H1 (cell line): Measurements from ENCODE around the gene TRIP13. TPM values are rescaled to one million over a fixed set of nuclear protein-coding genes. Genes with fewer than 3 reads are reported as not detected.

Experiments used
- CTCF ChIA-PET: fragments of 300-600 bp; sonication (Branson Sonifier 250); formaldehyde crosslinking; loops from one replicate; lab custom pipeline; 2021; ENCODE audit not compliant: partially characterized antibody; lab: Charles Lee
- POLR2A ChIA-PET: fragments of 300-600 bp; sonication (Branson Sonifier 250); formaldehyde crosslinking; loops from one replicate; lab custom pipeline; 2021; ENCODE audit warnings: inconsistent platforms; ENCODE audit not compliant: partially characterized antibody; lab: Charles Lee
- DNase-seq, 2 experiments: peaks; one replicate each; pipeline versions ENCODE4 v3.0.0 to v3.0.0-alpha.2; 2010 to 2022; ENCODE audit warnings: low spot score in 2 of 2, low read depth in 1 of 2, mixed read lengths in 1 of 2
- FAIRE-seq: peaks from 2 replicates; lab custom pipeline; 2011; peaks lifted over from hg19 to GRCh38; lab: Jason Lieb, UNC
- H2AFZ ChIP-seq: 2 replicates; pipeline ENCODE4 v1.8.1; 2012; ENCODE audit warnings: low read length, inconsistent platforms
- H2AK5ac ChIP-seq: 2 replicates; pipeline ENCODE4 v1.6.1; 2013; ENCODE audit warnings: low read depth, low read length
- H2BK120ac ChIP-seq: replicated peaks from 2 replicates; pipeline ENCODE3; 2013; ENCODE audit warnings: low read depth, low read length, inconsistent platforms
- H2BK12ac ChIP-seq: 2 replicates; pipeline ENCODE4 v1.6.1; 2013; ENCODE audit warnings: low read depth, low read length
- H2BK15ac ChIP-seq: 2 replicates; pipeline ENCODE4 v1.6.1; 2013; ENCODE audit warnings: low read length
- H2BK20ac ChIP-seq: 2 replicates; pipeline ENCODE4 v1.6.1; 2013; ENCODE audit warnings: low read length
- H2BK5ac ChIP-seq: 2 replicates; pipeline ENCODE4 v1.6.1; 2013; ENCODE audit warnings: low read depth, low read length
- H3K14ac ChIP-seq: 2 replicates; pipeline ENCODE4 v1.6.1; 2013; ENCODE audit warnings: inconsistent platforms; ENCODE audit not compliant: insufficient read length
- H3K18ac ChIP-seq: 2 replicates; pipeline ENCODE4 v1.6.1; 2013; ENCODE audit warnings: low read length; ENCODE audit errors: extremely low read depth
- H3K23ac ChIP-seq: 2 replicates; pipeline ENCODE4 v1.6.1; 2013; ENCODE audit warnings: inconsistent platforms; ENCODE audit not compliant: insufficient read length
- H3K23me2 ChIP-seq: 2 replicates; pipeline ENCODE4 v1.6.1; 2013; ENCODE audit warnings: low read depth, low read length
- H3K27ac ChIP-seq: 2 replicates; pipeline ENCODE4 v1.6.1; 2011; ENCODE audit warnings: low read depth, low read length, inconsistent platforms
- H3K27me3 ChIP-seq, 4 experiments: replicated peaks in 1 of 4; 1 replicate in 1 of 4; 2 replicates in 3 of 4; pipeline versions ENCODE4 v1.6.1 to v1.8.1; 2011 to 2013; ENCODE audit warnings: low read length in 3 of 4, mild to moderate bottlenecking in 3 of 4, inconsistent platforms in 2 of 4, mixed read lengths in 2 of 4, moderate library complexity in 1 of 4; ENCODE audit not compliant: control insufficient read depth in 3 of 4, insufficient read depth in 3 of 4; ENCODE audit errors: extremely low read depth in 1 of 4
- H3K36me3 ChIP-seq, 4 experiments: 2 replicates each; pipeline versions ENCODE4 v1.6.1 to v1.8.1; 2011 to 2013; ENCODE audit warnings: mild to moderate bottlenecking in 4 of 4, low read length in 3 of 4, moderate library complexity in 2 of 4, control low read depth in 1 of 4, inconsistent platforms in 1 of 4; ENCODE audit not compliant: insufficient read depth in 4 of 4, control insufficient read depth in 2 of 4
- H3K4ac ChIP-seq: replicated peaks from 2 replicates; pipeline ENCODE3; 2013; ENCODE audit warnings: low read length, low read depth, mixed read lengths, inconsistent platforms; ENCODE audit not compliant: insufficient read length
- H3K4me1 ChIP-seq, 4 experiments: replicated peaks in 1 of 4; 1 replicate in 1 of 4; 2 replicates in 3 of 4; pipeline versions ENCODE4 v1.6.1 to v1.8.1; 2011 to 2013; ENCODE audit warnings: low read length in 3 of 4, inconsistent platforms in 2 of 4, mixed read lengths in 1 of 4; ENCODE audit not compliant: insufficient read depth in 4 of 4, control insufficient read depth in 3 of 4
- H3K4me2 ChIP-seq, 2 experiments: 2 replicates each; pipeline versions ENCODE4 v1.6.1 to v1.8.1; 2011 to 2013; ENCODE audit warnings: low read depth in 2 of 2, low read length in 2 of 2, control low read depth in 1 of 2, inconsistent platforms in 1 of 2, mild to moderate bottlenecking in 1 of 2; ENCODE audit not compliant: insufficient read depth in 1 of 2
- H3K4me3 ChIP-seq, 4 experiments: fragments of 200-600, 300-600 bp in 1 of 4; sonication (generic), shearing (Covaris generic), sonication (Bioruptor Twin) in 1 of 4; 2 replicates each; pipeline versions ENCODE4 v1.5.1 to v1.8.1; 2011 to 2016; ENCODE audit warnings: low read length in 4 of 4, low read depth in 3 of 4, control low read depth in 2 of 4, inconsistent platforms in 2 of 4, mild to moderate bottlenecking in 2 of 4, mixed read lengths in 1 of 4, moderate library complexity in 1 of 4; ENCODE audit not compliant: insufficient read depth in 2 of 4; ENCODE audit errors: extremely low read depth in 1 of 4
- H3K56ac ChIP-seq: replicated peaks from 2 replicates; pipeline ENCODE3; 2013; ENCODE audit warnings: low read depth, mild to moderate bottlenecking, mixed read lengths, low read length, inconsistent platforms; ENCODE audit not compliant: insufficient read length
- H3K79me1 ChIP-seq: 2 replicates; pipeline ENCODE4 v1.6.1; 2013; ENCODE audit warnings: low read depth, low read length, control low read depth
- H3K79me2 ChIP-seq, 2 experiments: 2 replicates each; pipeline versions ENCODE4 v1.6.1 to v1.8.1; 2012 to 2013; ENCODE audit warnings: low read length in 2 of 2, mild to moderate bottlenecking in 2 of 2, inconsistent platforms in 1 of 2; ENCODE audit not compliant: insufficient read depth in 2 of 2, control insufficient read depth in 1 of 2
- H3K9ac ChIP-seq, 4 experiments: replicated peaks in 1 of 4; 1 replicate in 1 of 4; 2 replicates in 3 of 4; pipeline versions ENCODE4 v1.6.1 to v1.8.1; 2011 to 2013; ENCODE audit warnings: low read depth in 3 of 4, low read length in 3 of 4, control low read depth in 2 of 4, mild to moderate bottlenecking in 2 of 4, moderate library complexity in 2 of 4, inconsistent platforms in 1 of 4; ENCODE audit errors: extremely low read depth in 1 of 4
- H3K9me3 ChIP-seq, 2 experiments: 2 replicates each; pipeline versions ENCODE4 v1.6.1 to v1.8.1; 2012 to 2013; ENCODE audit warnings: mild to moderate bottlenecking in 2 of 2, moderate library complexity in 2 of 2, control low read depth in 1 of 2, inconsistent platforms in 1 of 2, low read depth in 1 of 2, low read length in 1 of 2, mixed read lengths in 1 of 2; ENCODE audit not compliant: insufficient read depth in 2 of 2
- H4K20me1 ChIP-seq, 2 experiments: replicated peaks in 1 of 2; 2 replicates each; pipeline versions ENCODE3 to v1.8.1; 2011 to 2013; ENCODE audit warnings: inconsistent platforms in 2 of 2, low read length in 2 of 2, mild to moderate bottlenecking in 1 of 2; ENCODE audit not compliant: insufficient read depth in 2 of 2, control insufficient read depth in 1 of 2
- H4K5ac ChIP-seq: 2 replicates; pipeline ENCODE4 v1.6.1; 2013; ENCODE audit warnings: low read length, low read depth, mixed read lengths, inconsistent platforms; ENCODE audit not compliant: insufficient read length
- H4K8ac ChIP-seq: 2 replicates; pipeline ENCODE4 v1.8.0; 2013; ENCODE audit warnings: mild to moderate bottlenecking, moderate library complexity, low read length, inconsistent platforms; ENCODE audit not compliant: insufficient read depth; ENCODE audit errors: extremely low read depth
- H4K91ac ChIP-seq: replicated peaks from 2 replicates; pipeline ENCODE3; 2013; ENCODE audit warnings: low read length, mixed read lengths, inconsistent platforms; ENCODE audit not compliant: insufficient read length
- CTBP2 ChIP-seq: IDR thresholded peaks from 2 replicates; pipeline ENCODE4 v1.7.0; 2011; ENCODE audit warnings: borderline replicate concordance, mild to moderate bottlenecking, moderate library complexity, mixed read lengths, low read length; ENCODE audit not compliant: insufficient read depth, insufficient read length
- RBBP5 ChIP-seq: IDR thresholded peaks from 2 replicates; pipeline ENCODE4 v1.7.1; 2012; ENCODE audit warnings: low read depth, mild to moderate bottlenecking, inconsistent platforms, low read length, moderate library complexity, borderline replicate concordance
- WGBS, 2 experiments: shearing (Covaris generic) in 1 of 2; methylation state at CpG; one replicate each; pipeline versions ENCODE4 v1.1.6 to v1.1.7; 2013 to 2015; ENCODE audit warnings: low lambda C conversion rate in 2 of 2, mixed read lengths in 2 of 2, inconsistent platforms in 1 of 2, low coverage in 1 of 2, missing lambda C conversion rate in 1 of 2; ENCODE audit not compliant: insufficient replicate concordance in 2 of 2, insufficient coverage in 1 of 2, insufficient read length in 1 of 2; ENCODE audit errors: extremely low coverage in 1 of 2, missing lambda C conversion rate in 1 of 2; 5-methylcytosine and 5-hydroxymethylcytosine counted together
- polyA plus RNA-seq, 7 experiments: library from polyadenylated mRNA; depleted of rRNA in 3 of 7; stranded (reverse) in 5 of 7; unstranded in 2 of 7; fragments of >200 nt in 5 of 7; fragments of 200-250 nt in 2 of 7; gene quantifications; 1 replicate in 5 of 7; 2 replicates in 1 of 7; 4 replicates in 1 of 7; pipeline versions ENCODE4 v1.2.1 to v1.2.3, GENCODE V29; 2011 to 2013; ENCODE audit warnings: missing spikeins in 2 of 7, mixed read lengths in 2 of 7
- total RNA-seq: library from RNA; stranded (reverse); fragmentation: NEBNext Ultra II Directional; extraction: Animal tissue kit (Norgen Biotek cat#: 25700); gene quantifications from 2 replicates; pipeline ENCODE4 v1.2.1, GENCODE V29; 2021
- TF ChIP-seq, protein P1 (sequence below): IDR thresholded peaks from 2 replicates; pipeline ENCODE4 v1.6.1; 2012; ENCODE audit warnings: inconsistent platforms

TRIP13 gene
- total and polyA plus RNA-seq, 2 of the 8 experiments (the other 6 are each of a cell fraction or from before 2014, with no cell fraction given) = 20.0 to 39.2 TPM

DNA sequence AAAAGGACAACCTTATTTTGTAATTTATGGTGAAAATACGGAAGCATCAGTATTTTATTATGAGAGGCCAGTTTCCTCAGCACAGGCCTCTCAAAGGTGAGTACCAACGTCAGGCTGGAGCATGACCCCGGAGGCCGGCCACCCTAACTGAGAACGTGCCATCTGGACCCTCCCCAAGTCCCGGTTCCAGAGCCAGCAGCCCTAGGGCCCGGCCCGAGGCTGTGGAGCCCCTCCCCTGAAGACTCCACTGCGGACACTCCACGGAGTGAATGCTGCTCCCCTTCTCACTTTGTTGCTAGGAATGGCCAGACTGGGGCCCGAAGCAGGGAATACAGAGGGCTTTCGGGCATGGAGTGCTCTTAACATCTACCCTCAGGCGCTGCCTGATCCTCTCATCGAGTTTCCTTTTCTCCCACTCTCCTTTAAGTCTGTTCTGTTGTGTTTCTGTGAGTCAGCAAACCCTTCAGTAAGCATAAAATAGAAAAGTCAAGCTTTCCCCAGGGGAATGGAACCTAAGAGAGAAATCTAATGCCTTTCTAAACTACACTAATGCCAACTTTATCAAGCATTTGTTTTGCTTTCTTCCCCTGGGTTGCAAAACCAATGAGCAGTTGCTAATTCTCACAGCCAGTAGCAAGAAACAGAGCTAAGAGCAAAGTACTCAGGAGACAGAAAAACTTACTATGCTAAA, 4.6 kb upstream of the TRIP13 start:
- Histone ChIP-seq H3K4me2 (no peak overlapping the region), H3K79me2 (peaks cover 3 to 67% of the 10 kb centered on the region in 2 experiments; a peak in 3 of 4 replicates), H3K23ac (no peak overlapping the region), H4K20me1 (peaks cover 22 to 28% of the 10 kb centered on the region in 2 experiments), H3K9ac (no peak overlapping the region), H3K79me1 (peaks cover 8% of the 10 kb centered on the region; the same call in 1 of the 2 replicates), H3K9me3 (no peaks in the 10 kb centered on the region; a peak in 1 of 4 replicates), H3K4me3 (no peak overlapping the region), H2AK5ac (no peak overlapping the region), H2BK12ac (no peak overlapping the region), H2BK20ac (no peak overlapping the region), H2BK120ac (no peak overlapping the region), H3K4ac (no peak overlapping the region), H3K23me2 (peaks cover 6% of the 10 kb centered on the region), H4K8ac (no peak overlapping the region), H3K27me3 (no peaks in the 10 kb centered on the region), H2BK15ac (no peak overlapping the region), H3K14ac (no peak overlapping the region), H3K27ac (no peak overlapping the region), H3K18ac (no peak overlapping the region), H3K4me1 (peaks cover 0 to 10% (median 3%) of the 10 kb centered on the region in 4 experiments; a peak in 6 of 7 replicates), H3K56ac (no peak overlapping the region), H3K36me3 (peaks cover 43 to 79% (median 75%) of the 10 kb centered on the region in 4 experiments), H4K5ac (no peak overlapping the region), H2AFZ (no peak overlapping the region), H4K91ac (no peak overlapping the region), H2BK5ac (no peak overlapping the region)
- no peak for DNase-seq
- TF ChIP-seq CTBP2 (no peak), RBBP5 (no peak)
- TF ChIP-seq, protein P1, sequence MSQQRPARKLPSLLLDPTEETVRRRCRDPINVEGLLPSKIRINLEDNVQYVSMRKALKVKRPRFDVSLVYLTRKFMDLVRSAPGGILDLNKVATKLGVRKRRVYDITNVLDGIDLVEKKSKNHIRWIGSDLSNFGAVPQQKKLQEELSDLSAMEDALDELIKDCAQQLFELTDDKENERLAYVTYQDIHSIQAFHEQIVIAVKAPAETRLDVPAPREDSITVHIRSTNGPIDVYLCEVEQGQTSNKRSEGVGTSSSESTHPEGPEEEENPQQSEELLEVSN = no peak
- FAIRE-seq = no peak
- POLR2A ChIA-PET = interaction anchor here (8.8 kb wide), 1 partner anchor 24 kb away, joined by 46 read pairs; no protein-coding TSS in a partner anchor
- WGBS, 2 experiments = 97% methylated on average over 14 of the region's 14 CpGs; no CpG with 5 or more reads in 1 of the 2 experiments
- CTCF ChIA-PET = interaction anchor here (1.3 to 6.9 kb wide), 2 partner anchors 14 to 35 kb away, joined by 4 to 38 read pairs; no protein-coding TSS in a partner anchor
